HepG2 (cell line): ENCODE measurements around the gene NCOA4. TPM values are rescaled to one million over a fixed set of nuclear protein-coding genes. Genes with fewer than 3 reads are reported as not detected.

ENCODE experiments used
- ATF2 ChIP-seq: sonication (generic); formaldehyde crosslinking; IDR thresholded peaks from 2 replicates; pipeline ENCODE4 v1.4.0; 2020; ENCODE audit warnings: missing genetic modification reagents
- ELF4 ChIP-seq: sonication (generic); formaldehyde crosslinking; IDR thresholded peaks from 2 replicates; pipeline ENCODE4 v1.5.0; 2020; ENCODE audit warnings: missing genetic modification reagents, mild to moderate bottlenecking, moderate library complexity, borderline replicate concordance
- MED8 ChIP-seq: sonication (generic); formaldehyde crosslinking; IDR thresholded peaks from 2 replicates; pipeline ENCODE4 v1.8.1; 2023; ENCODE audit warnings: mild to moderate bottlenecking, missing genetic modification reagents; ENCODE audit not compliant: insufficient replicate concordance
- PHF21A ChIP-seq: sonication (generic); formaldehyde crosslinking; IDR thresholded peaks from 2 replicates; pipeline ENCODE4 v1.5.0; 2020; ENCODE audit warnings: mild to moderate bottlenecking, missing genetic modification reagents
- THAP11 ChIP-seq: IDR thresholded peaks from 2 replicates; pipeline ENCODE4 v1.6.1; 2016; ENCODE audit warnings: missing biosample characterization, missing genetic modification reagents
- ZBTB4 ChIP-seq: sonication (generic); formaldehyde crosslinking; IDR thresholded peaks from 2 replicates; pipeline ENCODE4 v1.4.0; 2020; ENCODE audit warnings: missing genetic modification reagents, mild to moderate bottlenecking, borderline replicate concordance
- ZBTB40 ChIP-seq, 2 experiments: fragments of 450-650 bp in 1 of 2; sonication (generic) in 1 of 2; formaldehyde crosslinking in 1 of 2; IDR thresholded peaks; 2 replicates each; pipeline versions ENCODE4 v1.6.1 to v1.8.0; 2016 to 2022; ENCODE audit warnings: antibody characterized with exemption in 1 of 2, mild to moderate bottlenecking in 1 of 2, missing genetic modification reagents in 1 of 2
- ZNF274 ChIP-seq: sonication (generic); formaldehyde crosslinking; IDR thresholded peaks from 2 replicates; pipeline ENCODE4 v1.5.1; 2020; ENCODE audit warnings: mild to moderate bottlenecking, missing genetic modification reagents
- ZNF503 ChIP-seq: sonication (generic); formaldehyde crosslinking; IDR thresholded peaks from 2 replicates; pipeline ENCODE4 v1.4.0; 2020; ENCODE audit warnings: missing genetic modification reagents
- ZNF709 ChIP-seq: sonication (generic); formaldehyde crosslinking; IDR thresholded peaks from 2 replicates; pipeline ENCODE4 v1.5.0; 2020; ENCODE audit warnings: mild to moderate bottlenecking, missing genetic modification reagents
- ZNF850 ChIP-seq: sonication (generic); formaldehyde crosslinking; conservative IDR thresholded peaks from 2 replicates; pipeline ENCODE4 v1.9.0; 2021; ENCODE audit warnings: mild to moderate bottlenecking, missing genetic modification reagents
- polyA plus RNA-seq, 8 experiments: library from polyadenylated mRNA; depleted of rRNA in 3 of 8; stranded (reverse) in 7 of 8; unstranded in 1 of 8; fragments of >200 nt; fragmentation: Illumina TruSeq in 4 of 8; extraction: Trizol in 4 of 8; gene quantifications; 2 replicates each; pipeline versions ENCODE4 v1.2.1 to v1.2.3, GENCODE V29; 2011 to 2016; ENCODE audit warnings: low read depth in 4 of 8, missing spikeins in 1 of 8, mixed read lengths in 1 of 8; ENCODE audit not compliant: insufficient read depth in 1 of 8
- total RNA-seq, 5 experiments: library from RNA; depleted of rRNA; stranded (reverse); fragments of >200 nt; fragmentation: Illumina TruSeq; extraction: Trizol; gene quantifications; 2 replicates each; pipeline ENCODE4 v1.2.3, GENCODE V29; 2016; ENCODE audit warnings: low read depth in 1 of 5

NCOA4 gene
- total and polyA plus RNA-seq, 2 of the 13 experiments (the other 11 are each of a cell fraction or from before 2014, with no cell fraction given) = 306 to 400 TPM

GRCh38 chr10:46022978-46023702, 7.3 kb downstream of the NCOA4 start (continued):
- TF ChIP-seq ZBTB40 (IDR thresholded peaks at IDR 0.05) (no peak), ZBTB40 (CRISPR knock-in tag; IDR thresholded peaks at IDR 0.05) (peak; percentile 83), ATF2 (CRISPR knock-in tag) (peak; percentile 87), PHF21A (CRISPR knock-in tag) (peak; percentile 67; the same call in 1 of the 2 replicates), ELF4 (no peak; the same call in 1 of the 2 replicates), ZBTB4 (peak; percentile 83; the same call in 1 of the 2 replicates), ZNF503 (CRISPR knock-in tag) (no peak; the same call in 1 of the 2 replicates), ZNF709 (no peak; the same call in 1 of the 2 replicates), ZNF850 (CRISPR knock-in tag) (no peak), ZNF274 (CRISPR knock-in tag) (peak; percentile 78; the same call in 1 of the 2 replicates), MED8 (no peak), THAP11 (CRISPR knock-in tag) (peak; percentile 72)
